LNCaP clone FGC (cell line): ENCODE data around the gene DMPK.

Experiments used
- DNase-seq: peaks from one replicate; pipeline ENCODE4 v3.0.0-alpha.2; 2011; ENCODE audit warnings: low read depth
- H3K4me3 ChIP-seq: 2 replicates; pipeline ENCODE4 v1.5.1; 2011; ENCODE audit warnings: mild to moderate bottlenecking, low read depth, low read length, control low read depth
- TF ChIP-seq, protein P1 (sequence below): IDR thresholded peaks from 2 replicates; pipeline ENCODE4 v1.5.1; 2012; ENCODE audit warnings: mild to moderate bottlenecking; ENCODE audit not compliant: control insufficient read depth, insufficient read depth; ENCODE audit errors: extremely low read depth

The DMPK gene

DNA sequence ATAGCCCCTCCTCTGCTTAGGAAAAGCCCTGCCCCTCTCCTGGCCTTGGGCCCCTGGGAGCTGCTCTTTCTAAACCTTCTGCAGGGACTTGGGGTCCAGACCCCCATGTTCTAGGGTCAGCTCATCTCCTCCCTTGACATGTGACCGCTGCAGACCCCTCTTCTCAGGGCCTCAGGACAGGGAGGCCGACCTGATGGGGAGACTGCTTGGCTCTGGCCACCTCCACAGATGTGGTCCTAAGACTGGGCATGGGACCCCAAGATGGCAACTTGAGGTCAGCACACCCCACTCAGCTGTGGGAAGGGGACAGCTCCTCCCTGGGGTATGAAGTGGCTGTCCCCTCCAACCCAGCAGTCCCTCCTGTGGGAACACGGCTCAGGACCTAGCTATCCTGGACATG is 9.4 kb downstream of the DMPK start:
- TF ChIP-seq, protein P1, sequence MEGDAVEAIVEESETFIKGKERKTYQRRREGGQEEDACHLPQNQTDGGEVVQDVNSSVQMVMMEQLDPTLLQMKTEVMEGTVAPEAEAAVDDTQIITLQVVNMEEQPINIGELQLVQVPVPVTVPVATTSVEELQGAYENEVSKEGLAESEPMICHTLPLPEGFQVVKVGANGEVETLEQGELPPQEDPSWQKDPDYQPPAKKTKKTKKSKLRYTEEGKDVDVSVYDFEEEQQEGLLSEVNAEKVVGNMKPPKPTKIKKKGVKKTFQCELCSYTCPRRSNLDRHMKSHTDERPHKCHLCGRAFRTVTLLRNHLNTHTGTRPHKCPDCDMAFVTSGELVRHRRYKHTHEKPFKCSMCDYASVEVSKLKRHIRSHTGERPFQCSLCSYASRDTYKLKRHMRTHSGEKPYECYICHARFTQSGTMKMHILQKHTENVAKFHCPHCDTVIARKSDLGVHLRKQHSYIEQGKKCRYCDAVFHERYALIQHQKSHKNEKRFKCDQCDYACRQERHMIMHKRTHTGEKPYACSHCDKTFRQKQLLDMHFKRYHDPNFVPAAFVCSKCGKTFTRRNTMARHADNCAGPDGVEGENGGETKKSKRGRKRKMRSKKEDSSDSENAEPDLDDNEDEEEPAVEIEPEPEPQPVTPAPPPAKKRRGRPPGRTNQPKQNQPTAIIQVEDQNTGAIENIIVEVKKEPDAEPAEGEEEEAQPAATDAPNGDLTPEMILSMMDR: no peak
- no peak for DNase-seq
- H3K4me3 ChIP-seq: no peak overlapping the region

DNA sequence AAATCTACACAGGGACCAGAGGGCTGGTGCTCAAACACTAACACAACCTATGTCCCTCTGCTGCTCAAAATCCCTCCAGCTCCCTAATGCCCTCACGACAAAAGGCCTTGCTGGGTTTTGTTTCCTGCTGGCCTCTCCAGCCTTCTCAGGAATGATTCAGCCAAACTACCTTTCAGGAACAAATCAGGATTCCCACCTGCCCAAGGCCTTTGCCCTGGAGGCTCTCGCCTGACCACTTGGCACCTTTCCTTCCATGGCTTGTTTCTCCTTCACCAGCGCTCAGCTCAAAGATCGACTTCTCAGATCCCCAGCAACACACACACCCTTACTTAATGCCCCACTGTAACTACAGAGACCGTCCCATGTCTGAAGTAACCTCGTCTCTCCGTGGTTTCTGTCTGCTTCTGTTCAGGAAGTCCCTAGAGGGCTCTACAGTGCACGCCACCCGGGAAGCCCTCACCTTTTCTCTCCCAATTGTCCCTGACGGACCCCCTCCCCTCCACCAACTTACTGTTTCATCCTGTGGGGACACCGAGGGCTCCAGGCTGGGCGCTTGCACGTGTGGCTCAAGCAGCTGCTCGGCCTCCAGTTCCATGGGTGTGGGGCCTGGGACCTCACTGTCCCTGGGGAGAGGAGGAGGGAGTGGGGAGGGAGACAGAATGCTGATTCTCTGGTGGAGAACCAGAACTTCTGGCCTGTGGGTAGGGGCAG is 10.0 kb downstream of the DMPK start:
- no peak for DNase-seq
- H3K4me3 ChIP-seq: no peak overlapping the region
- TF ChIP-seq, protein P1: no peak

DNA sequence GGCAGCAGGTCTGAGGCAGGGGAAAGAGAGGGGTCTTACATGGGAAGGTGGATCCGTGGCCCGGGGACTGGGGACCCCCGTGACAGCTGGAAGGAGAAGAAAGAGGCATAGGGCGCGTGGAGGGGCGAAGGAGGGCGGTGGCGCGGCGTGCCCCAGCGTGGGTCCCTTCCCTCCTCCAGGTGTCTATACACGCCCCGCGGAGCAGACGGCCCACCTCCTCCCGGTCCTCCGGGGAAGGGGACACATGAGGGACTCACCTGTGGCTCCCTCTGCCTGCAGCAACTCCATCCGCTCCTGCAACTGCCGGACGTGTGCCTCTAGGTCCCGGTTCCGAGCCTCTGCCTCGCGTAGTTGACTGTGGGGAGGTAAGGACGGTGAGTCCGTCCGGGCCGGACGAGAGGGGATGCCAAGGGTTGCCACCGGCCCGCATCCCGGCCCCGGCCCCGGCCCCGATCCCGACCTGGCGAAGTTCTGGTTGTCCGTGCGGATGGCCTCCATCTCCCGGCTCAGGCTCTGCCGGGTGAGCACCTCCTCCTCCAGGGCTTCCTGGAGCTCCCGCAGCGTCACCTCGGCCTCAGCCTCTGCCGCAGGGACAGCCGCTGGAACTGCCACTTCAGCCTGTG is 10.9 kb downstream of the DMPK start:
- DNase-seq: no peak
- H3K4me3 ChIP-seq: peak overlapping the region; percentile 48
- TF ChIP-seq, protein P1: no peak

DNA sequence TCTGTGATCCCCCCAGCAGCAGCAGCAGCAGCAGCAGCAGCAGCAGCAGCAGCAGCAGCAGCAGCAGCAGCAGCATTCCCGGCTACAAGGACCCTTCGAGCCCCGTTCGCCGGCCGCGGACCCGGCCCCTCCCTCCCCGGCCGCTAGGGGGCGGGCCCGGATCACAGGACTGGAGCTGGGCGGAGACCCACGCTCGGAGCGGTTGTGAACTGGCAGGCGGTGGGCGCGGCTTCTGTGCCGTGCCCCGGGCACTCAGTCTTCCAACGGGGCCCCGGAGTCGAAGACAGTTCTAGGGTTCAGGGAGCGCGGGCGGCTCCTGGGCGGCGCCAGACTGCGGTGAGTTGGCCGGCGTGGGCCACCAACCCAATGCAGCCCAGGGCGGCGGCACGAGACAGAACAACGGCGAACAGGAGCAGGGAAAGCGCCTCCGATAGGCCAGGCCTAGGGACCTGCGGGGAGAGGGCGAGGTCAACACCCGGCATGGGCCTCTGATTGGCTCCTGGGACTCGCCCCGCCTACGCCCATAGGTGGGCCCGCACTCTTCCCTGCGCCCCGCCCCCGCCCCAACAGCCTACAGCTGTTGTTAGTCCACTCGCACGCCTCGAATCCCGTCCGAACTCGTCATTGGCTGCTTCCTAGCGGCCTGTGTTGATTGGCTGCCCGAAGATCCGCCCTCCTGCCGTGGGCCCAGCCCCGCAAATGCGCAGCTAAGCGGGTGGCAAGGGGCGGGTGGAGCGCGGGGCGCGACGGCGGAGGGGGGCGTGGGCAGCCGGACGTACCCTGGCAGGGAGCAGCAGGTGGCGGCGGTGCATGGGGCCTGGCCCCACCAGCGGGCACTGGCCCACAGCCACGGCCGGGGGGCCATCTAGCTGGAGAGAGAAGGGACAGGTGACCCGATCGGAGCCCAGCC is 11.8 kb downstream of the DMPK start:
- H3K4me3 ChIP-seq: peak overlapping the region; percentile 61
- DNase-seq: peak; percentile 87
- TF ChIP-seq, protein P1: peak; percentile 37

DNA sequence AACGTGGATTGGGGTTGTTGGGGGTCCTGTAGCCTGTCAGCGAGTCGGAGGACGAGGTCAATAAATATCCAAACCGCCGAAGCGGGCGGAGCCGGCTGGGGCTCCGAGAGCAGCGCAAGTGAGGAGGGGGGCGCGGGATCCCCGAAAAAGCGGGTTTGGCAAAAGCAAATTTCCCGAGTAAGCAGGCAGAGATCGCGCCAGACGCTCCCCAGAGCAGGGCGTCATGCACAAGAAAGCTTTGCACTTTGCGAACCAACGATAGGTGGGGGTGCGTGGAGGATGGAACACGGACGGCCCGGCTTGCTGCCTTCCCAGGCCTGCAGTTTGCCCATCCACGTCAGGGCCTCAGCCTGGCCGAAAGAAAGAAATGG is 12.5 kb downstream of the DMPK start:
- peak overlapping the region; percentile 61 for H3K4me3 ChIP-seq
- DNase-seq: no peak
- TF ChIP-seq, protein P1: no peak

DNA sequence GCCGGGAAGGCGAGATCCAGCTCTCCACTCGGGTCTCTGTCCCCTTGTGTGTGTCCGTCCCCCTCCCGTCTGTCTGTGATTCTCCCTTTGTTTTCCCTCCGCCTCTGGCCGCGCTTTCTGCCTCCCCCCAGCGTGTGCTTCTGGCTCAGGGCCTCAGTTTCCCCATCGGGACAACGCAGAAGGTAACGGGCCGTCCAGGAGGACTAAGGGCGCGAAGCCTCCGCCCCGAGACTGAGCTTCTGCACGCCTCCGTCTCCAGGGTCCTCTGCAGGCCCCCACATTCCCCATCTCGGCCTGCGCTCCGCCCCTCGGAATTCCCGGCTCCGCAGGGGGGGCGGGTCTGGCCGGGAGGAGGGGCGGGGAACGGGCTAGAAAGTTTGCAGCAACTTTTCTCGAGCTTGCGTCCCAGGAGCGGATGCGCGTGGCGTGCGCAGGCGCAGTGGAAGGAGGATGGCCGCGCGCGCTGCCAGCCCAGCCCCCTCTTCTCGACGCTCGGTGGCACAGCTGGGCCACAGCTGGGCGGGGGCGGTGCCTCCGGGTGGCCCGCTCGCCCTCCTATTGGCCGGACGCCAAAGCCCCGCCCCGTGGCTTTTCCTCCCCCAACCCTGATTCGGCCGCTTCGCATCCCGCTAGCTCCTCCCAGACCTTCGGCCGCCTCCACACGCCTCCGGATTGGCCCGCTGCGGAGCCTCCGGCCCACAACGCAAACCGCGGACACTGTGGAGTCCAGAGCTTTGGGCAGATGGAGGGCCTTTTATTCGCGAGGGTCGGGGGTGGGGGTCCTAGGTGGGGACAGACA is 13.1 kb downstream of the DMPK start, which contains the start of gene SIX5:
Gene SIX5 (minus strand): TSS at position 269 of the 799 bp plus-strand sequence. CDS start 408 bp downstream, outside the sequence.
- TF ChIP-seq, protein P1: no peak
- H3K4me3 ChIP-seq: peak within 1 kb of the TSS; percentile 71
- DNase-seq: peak; percentile 69
